Cerebellar cortex (tissue), 1 donor: ENCODE results near the gene DNM1.
"Not testable (repeated sequence)": the region's sequence is repeated elsewhere in the genome, so short reads cannot be mapped to it uniquely, and the experiment has no call there.

Source experiments
- DNase-seq: peaks from one replicate; pipeline ENCODE4 v3.0.0-alpha.2; 2015; ENCODE audit warnings: low spot score

The DNM1 gene

DNA sequence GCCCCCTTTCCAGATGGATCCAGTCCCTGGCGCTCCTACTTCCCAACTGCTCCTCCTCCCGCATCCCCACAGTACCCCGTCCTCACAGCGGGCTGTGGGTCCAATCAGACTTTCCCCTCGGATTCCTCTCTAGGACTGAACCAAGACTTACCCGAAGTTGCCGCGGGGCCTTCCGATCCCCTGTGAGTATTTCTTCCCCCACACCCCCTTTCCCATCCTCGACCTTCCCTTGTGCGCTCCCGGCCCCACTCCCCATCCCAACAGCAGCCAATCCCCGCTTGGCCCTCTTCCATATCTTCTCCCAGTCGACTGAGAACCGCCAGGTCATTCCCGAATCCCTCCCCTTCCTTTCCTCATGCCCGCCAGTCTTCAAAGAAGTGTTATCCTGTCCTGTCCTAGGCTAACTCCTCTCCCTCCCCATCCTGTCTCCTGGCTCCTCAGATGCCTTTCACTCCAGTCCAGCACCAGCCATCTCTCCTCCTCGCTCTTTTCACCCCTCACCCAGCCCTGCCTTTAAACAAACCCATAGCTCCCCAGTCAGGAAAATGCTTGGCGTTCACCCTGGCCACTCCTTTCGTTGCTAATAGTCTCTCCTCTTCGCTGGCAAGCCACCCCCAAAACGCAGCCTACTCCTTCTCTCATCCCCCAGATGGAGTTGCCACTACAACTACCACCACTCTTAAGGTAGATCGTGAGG lies 73.5 kb downstream of the DNM1 start:
- peak; percentile 35 for DNase-seq

DNA sequence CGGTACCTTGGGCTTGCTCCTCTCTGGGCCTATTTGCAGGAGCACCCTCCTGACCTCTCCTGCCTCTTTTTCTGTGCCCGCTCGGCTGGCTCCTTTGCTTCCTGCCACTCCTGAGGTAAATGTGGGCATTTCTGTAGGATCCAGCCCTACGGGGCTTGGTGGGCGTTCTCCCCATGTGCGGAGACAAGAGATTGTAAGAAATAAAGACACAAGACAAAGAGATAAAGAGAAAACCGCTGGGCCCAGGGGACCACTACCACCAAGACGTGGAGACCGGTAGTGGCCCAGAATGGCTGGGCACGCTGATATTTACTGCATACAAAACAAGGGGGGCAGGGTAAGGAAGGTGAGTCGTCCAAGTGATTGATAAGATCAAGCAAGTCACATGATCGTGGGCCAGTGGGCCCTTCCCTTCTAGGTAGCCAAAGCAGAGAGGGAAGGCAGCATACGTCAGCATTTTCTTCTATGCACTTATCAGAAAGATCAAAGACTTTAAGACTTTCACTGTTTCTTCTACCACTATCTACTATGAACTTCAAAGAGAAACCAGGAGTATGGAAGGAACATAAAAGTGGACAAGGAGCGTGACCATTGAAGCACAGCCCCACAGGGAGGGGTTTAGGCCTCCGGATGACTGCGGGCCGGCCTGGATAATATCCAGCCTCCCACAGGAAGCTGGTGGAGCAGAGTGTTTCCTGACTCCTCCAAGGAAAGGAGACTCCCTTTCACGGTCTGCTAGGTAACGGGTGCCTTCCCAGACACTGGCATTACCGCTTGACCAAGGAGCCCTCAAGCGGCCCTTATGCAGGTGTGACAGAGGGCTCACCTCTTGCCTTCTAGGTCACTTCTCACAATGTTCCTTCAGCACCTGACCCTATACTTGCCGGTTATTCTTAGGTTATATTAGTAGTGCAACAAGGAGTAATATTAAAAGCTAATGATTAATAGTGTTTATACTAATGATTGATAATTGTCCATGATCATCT lies 76.2 kb downstream of the DNM1 start:
- not testable (repeated sequence) for DNase-seq

DNA sequence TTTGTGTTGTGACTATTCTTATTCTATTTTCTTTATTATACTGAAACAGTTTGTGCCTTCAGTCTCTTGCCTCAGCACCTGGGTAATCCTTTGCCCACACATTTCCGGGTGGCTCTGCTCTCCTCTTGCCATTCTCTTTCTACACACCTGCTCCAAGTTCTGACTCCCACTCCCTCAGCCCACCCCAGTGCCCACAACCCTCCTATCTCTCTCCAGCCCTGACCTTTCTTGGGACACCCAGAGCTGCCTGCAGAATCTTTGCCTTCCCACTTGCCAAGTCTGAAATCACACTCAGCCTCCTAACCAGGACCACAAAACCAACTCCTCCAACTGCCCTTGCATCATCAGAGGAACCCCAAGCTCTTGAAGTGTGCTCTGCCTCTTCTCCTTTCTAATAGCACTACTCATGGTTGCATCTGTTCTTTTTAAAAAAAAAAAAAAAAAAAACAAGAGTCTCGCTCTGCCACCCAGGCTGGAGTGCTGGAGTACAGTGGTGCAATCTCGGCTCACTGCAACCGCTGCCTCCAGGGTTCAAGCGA lies 77.0 kb downstream of the DNM1 start:
- no peak for DNase-seq

- no peak for DNase-seq
Observed at GRCh38 chr9:128282500-128282899, 79.3 kb downstream of the DNM1 start.

DNA sequence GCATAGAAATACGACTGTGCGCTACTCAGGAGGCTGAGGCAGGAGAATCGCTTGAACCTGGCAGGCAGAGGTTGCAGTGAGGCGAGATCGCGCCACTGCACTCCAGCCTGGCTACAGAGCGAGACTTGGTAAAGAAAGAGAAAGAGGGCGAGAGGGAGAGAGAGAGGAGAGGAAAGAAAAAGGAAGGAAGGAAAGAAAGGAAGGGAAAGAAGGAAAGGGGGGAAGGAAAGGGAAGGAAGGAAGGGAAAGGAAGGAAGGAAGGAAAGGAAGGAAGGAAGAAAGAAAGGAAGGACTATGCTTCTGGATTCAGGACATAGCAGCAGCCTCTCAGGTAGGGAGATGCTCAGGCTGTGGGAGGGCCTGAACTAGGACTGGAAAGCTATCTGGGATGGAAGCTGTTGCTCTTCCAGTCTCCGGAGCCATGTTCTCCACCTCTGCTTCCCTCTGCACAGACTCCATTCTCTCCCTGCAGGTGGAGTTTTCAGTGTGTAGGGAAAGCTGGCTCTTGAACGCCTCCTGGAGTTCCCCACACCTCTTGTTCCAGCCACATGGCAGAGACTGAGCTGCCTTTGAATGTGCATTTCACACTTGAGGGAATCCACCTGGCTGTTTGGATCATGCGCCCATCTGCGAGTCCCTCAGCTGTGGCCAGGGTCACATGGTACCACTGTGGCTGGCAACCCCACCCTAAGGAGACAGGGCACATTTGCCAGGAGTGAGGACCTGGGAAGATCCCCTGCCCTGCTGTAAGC lies 82.0 kb downstream of the DNM1 start:
- peak; percentile 77 for DNase-seq

GRCh38 chr9:128286440-128286839 lies 83.3 kb downstream of the DNM1 start:
- peak; percentile 84 for DNase-seq

DNA sequence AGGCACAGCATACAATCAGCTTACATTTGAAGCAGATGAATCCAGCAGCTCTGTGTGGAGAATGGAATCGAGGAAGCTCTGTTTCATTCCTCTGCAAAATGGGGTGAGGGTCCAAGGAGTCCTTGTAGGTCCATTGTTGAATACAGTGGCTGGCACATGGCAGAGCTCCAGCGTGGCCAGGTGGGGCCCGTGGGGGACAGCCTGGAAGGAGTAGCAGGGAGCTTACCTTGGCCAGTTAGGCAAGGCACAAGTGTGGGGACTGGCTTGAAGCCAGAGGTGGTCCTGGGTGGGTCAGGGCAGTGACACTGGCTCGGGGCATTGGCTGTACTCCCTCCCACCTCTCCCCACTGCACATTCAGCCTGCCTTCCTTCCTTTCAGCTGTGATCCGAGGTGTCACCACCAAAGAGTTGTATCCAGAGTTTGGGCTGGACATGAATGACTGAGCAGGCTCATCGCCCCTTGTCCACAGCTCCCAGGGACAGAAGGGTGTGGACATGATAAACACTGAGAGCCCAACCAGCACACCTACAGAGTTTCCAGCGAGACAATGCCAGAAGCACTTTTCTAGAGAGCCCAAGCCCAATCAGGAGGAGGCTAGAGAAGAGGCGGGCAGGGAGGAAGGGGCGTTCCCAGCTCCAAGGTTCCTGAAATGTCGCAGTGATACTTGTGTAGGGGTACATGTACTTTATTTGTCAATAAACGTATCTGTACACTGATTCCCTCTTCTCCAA lies 85.3 kb downstream of the DNM1 start:
- no peak for DNase-seq

DNA sequence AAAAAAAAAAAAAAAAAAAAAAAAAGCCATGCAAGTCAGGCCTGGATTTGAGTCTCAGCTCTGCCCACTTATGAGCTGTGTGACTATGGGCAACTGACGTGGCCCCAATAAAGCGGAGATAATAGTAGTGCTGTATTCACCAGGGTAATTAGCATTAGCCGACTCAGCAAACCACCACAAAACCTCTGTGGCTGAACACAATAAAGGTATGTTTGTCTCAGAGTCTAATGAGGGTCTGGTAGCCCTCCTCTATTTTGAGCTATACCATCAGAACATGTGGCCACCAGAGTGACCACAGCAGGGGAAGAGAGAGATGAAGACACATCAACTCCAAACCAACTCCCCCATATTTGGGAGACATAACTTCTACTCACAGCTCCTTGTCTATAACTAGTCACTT lies 88.8 kb downstream of the DNM1 start:
- no peak for DNase-seq

DNA sequence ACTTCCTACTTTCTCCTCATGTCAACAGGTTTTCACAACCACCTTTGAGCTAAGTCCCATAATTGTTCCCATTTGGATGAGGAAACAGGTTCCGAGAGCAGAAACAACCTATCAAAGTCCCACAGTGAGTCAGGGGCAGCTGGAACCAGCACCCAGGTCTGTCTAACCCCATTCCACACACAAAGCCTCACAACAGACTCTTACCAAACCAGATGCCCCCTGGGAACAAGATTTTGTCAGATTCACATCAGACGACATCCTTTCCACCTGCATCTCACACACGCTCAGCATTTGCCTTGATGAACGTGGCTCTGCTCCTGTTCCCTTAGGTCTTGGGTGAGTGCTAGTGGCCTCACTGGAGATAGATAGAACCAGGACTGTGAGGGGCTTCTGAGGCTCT lies 89.9 kb downstream of the DNM1 start:
- DNase-seq, result no peak

- DNase-seq, result no peak
Observed at GRCh38 chr9:128294142-128294541, 91.0 kb downstream of the DNM1 start.

DNA sequence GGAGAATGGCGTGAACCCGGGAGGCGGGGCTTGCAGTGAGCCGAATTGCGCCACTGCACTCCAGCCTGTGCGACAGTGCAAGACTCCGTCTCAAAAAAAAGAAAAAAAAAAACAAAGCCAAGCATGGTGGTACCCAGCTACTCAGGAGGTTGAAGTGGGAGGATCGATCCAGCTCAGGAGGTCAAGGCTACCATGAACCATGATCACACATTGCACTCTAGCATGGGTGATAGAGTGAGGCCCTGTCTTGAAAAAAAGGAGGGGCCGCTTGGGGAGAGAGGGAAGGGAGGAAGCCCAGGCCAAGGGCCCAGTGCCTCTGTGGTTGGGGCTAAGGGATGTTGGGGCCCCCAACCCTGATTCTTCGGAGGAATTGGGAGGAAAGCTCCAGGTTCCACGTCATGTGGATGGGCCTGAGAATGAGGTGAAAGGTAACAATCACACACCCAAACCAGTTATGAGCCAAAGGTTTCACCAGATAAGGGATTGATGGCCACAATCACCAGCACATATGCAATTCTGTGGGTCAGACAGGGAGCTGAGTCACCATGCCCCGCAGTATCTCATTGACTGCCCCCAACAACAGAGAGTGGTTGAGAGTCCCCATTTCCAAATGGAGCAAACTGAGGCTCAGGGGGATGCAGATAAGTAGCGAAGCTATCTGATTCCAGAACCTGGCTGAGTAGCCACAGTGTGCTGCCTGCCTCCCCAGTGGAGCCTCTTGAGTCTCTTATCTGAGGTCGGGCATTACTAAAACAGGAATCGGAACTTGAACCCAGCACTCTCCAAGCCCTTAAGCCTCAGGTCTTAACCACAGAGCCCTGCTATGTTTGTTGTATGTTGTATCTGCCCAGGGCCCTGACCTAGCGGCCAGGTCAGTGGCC lies 93.4 kb downstream of the DNM1 start:
- no peak for DNase-seq

DNA sequence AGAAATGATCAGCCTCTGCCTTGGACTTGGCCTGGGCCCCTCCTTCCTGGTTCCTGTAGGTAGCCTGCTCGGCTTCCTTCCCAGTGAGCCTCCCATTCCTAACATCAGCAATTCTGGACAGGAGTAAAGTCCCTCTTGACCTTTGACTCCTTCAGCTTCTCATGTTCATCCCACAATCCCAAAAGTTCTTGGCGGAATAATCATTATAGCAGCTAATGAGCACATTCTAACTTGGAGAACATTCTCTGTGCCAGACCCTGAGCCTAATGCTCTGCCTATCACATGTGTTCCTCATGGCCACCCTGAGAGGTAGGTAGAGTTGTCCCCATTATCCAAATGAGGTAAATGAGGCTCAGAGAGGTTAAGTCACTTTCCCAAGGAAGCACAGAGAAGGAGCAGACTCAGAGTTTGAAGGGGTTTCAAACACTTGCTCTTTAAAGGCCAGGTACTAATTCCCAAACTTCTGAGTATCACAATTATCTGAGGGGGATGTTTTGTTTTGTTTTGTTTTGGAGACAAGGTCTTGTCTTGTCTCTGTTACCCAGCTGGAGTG lies 94.1 kb downstream of the DNM1 start:
- DNase-seq, result no peak

DNA sequence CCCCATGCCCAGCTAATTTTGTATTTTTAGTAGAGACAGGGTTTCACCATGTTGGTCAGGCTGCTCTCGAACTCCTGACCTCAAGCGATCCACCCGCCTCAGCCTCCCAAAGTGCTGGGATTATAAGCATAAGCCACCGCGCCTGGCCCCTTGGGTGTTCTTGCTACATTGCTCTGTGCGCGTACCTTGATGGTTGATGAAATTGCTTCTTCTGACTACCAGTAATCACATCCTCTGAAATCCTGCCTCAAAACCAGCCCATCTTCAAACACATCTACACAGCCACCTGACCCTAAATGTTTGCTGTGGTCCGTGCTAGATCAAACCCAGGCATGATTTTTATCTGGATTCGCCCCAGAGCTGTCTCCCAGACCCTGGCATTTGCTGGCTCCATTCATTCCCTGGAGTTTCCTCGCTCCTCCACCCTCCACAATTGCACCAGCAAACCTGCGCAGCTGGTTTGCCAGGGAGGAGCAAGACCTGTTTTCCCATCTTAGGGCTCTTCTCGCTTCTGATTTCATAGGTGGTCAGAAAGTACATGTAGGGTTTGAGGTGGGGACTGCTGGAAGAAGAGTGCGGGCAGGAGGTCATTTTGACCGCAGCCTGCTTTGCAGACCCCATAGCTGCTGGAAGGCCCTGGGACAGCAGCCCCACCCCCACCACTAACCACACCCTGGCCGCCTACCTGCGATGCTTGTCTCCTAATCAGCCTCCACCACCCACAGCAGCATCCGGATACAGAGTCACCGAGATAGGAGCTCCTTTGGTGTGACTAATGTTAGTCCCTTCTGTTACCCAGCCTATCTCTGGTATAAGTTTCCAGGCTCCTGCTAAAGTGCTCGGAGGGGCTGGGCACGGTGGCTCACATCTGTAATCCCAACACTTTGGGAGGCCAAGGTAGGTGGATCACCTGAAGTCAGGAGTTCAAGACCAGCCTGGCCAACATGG lies 95.6 kb downstream of the DNM1 start:
- DNase-seq, result no peak

GRCh38 chr9:128304136-128304970 lies 101.2 kb downstream of the DNM1 start:
- DNase-seq, result no peak
